HG03520 (cell line): Measurements from ENCODE around the gene ASTL.

Source experiments
- ATAC-seq: cut with Tn5 transposase; IDR thresholded peaks from one replicate; pipeline ENCODE4 v1.9.1; 2021; ENCODE audit warnings: mild to moderate bottlenecking, moderate library complexity; ENCODE audit not compliant: unreplicated experiment

The ASTL gene

GRCh38 chr2:96159084-96159830 is 21.0 kb upstream of the ASTL start:
- no peak for ATAC-seq

GRCh38 chr2:96158554-96158940 is 20.2 kb upstream of the ASTL start:
- no peak for ATAC-seq

GRCh38 chr2:96157649-96158553 is 19.6 kb upstream of the ASTL start:
- peak; percentile 42 for ATAC-seq

- ATAC-seq, result peak; percentile 29
Measured at GRCh38 chr2:96156926-96157648, 18.8 kb upstream of the ASTL start.

GRCh38 chr2:96156011-96156820 is 17.9 kb upstream of the ASTL start:
- ATAC-seq, result no peak

GRCh38 chr2:96154506-96155380 is 16.4 kb upstream of the ASTL start:
- no peak for ATAC-seq

- no peak for ATAC-seq
Measured at GRCh38 chr2:96153991-96154431, 15.7 kb upstream of the ASTL start.

GRCh38 chr2:96153291-96153713 is 15.0 kb upstream of the ASTL start:
- no peak for ATAC-seq

- ATAC-seq, result no peak
Measured at GRCh38 chr2:96152304-96153161, 14.2 kb upstream of the ASTL start.

- no peak for ATAC-seq
Measured at GRCh38 chr2:96151595-96152303, 13.4 kb upstream of the ASTL start.

- no peak for ATAC-seq
Measured at GRCh38 chr2:96150791-96151594, 12.7 kb upstream of the ASTL start.

- ATAC-seq, result no peak
Measured at GRCh38 chr2:96150007-96150640, 11.8 kb upstream of the ASTL start.

GRCh38 chr2:96148410-96149217 is 10.3 kb upstream of the ASTL start:
- peak; percentile 36 for ATAC-seq

- ATAC-seq, result no peak
Measured at GRCh38 chr2:96147593-96148201, 9.4 kb upstream of the ASTL start.

- ATAC-seq, result no peak
Measured at GRCh38 chr2:96146881-96147592, 8.7 kb upstream of the ASTL start.
